GM10266 (cell line): ENCODE results near the gene FLYWCH2.
"Not testable (repeated sequence)": the region's sequence is repeated elsewhere in the genome, so short reads cannot be mapped to it uniquely, and the experiment has no call there.

Source experiments
- DNase-seq: peaks from one replicate; pipeline ENCODE4 v3.0.0; 2012; ENCODE audit errors: extremely low spot score
- CTCF ChIP-seq: IDR thresholded peaks from 2 replicates; pipeline ENCODE4 v1.5.1; 2012; ENCODE audit warnings: mild to moderate bottlenecking, low read depth; ENCODE audit not compliant: control insufficient read depth, insufficient read depth; ENCODE audit errors: missing control alignments

The FLYWCH2 gene

DNA sequence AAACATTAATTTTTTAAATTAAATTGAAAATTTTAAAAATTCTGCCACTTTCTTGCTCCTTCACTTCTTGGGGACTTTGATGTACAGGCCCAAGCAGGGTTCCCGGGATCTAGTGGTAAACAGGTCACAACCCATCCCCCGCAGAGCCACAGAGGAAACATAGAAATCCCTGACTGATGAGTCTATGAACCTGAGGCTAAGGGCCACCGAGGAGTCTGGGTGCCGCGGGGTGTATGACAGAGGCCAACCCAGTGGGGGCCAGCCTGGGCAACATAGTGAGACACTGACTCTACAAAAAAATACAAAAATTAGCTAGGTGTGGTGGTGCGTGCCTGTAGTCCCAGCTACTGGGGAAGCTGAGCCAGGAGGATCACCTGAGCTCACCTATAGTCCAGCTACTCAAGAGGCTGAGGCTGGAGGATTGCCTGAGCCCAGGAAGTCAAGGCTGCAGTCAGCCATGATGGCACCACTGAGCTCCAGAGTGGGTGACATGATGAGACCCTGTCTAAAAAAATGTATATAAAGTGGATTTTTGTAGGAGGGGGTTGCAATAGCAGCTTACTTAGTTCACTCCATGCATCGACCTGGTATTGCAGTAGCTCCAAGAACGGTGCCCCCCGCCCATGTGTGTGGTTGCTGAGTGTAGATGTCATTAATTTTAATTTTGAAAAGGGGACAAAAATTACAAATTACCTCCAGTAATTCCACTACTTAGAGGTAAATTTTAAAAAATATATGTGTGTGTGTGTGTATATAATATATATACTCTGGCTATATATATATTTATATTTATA is 19.5 kb downstream of the FLYWCH2 start:
- TF ChIP-seq CTCF: no peak
- DNase-seq: no peak

DNA sequence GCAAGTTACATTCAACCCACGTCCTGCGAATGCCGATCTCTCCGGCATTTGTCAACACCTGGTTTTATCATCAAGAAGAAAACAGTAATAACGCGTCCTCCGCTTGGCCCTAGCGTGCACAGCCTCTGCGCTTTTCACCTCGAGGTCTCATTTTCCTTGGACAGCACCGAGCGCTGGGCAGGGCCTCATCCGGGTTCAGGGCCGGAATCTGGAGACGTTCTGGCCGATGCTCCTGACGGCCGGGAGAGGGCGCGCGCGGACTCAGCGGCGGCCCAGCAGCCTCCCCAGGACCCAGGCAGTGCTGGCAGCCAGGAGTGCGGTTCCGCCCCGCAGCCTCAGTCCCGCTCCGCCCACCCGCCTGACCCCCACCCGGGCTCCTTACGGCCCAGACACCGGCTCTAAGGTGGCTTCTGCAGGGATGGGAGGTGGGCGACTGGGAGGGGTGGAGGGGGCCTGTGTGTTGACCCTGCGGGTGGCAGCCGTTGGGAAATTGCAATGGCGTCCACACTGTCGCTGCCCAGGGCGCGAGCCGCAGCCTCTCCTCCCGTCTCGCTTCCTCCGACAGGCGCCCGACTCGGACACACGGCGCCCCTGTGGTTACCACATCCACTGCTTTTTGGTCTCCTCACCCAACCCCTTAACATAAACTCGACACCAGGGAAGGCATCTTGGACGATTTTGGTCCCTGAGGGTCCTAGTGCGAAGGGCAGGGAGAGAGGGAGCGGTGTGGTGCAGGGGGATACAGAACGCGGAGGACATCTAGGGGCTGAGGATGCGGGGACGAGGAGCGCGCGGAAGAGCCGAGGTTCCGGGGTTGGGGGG is 21.3 kb downstream of the FLYWCH2 start:
- DNase-seq: peak; percentile 91
- TF ChIP-seq CTCF: peak; percentile 95

DNA sequence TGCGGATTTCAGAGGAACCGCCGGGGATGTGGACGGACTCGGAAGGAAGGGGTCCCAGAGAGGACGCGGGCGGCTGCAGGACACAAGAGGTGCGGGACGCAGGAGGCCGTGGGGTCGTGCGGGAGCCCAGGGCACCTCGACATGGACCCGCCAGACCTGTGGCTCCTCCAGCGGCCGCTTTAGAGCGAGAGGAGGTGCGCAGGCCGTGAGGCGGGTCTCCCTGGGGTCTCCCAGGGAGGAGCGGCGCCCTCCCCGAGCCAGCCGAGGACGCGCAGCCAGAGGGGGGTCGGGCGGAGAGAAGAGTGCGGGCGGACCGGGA is 21.9 kb downstream of the FLYWCH2 start:
- TF ChIP-seq CTCF: no peak
- no peak for DNase-seq

DNA sequence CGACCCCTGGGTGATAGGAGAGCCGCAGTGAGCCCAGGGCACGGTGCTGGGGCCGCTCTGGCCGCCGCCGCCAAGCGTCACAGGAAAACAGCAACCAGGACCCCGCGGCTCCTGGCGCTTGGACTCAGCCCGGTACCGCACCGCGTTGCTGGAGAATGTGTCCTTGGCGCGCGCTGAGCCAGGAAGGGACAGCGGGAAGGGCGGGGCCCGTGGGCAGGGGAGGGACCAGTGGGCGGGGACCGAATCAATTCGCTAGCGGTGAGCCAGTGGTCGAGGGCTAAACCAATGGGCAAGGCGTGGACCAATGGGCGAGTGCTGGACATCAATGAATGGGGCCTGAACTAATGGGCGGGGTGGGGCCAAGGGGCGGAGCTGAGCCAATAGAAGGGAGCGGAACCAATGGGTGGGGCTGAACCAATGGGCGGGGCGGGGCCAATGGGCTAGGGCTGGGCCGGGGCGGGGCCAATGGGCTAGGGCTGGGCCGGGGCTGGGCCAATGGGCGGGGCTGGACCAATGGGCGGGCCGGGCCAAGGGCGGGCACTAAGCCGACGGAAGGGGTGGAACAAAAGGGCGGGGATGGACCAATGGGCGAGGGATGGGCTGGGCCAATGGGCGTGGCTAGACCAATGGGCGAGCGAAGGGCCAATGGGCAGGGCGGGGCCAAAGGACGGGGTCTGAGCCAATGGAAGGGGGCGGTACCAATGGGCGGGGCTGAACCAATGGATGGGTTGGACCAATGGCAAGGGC is 22.4 kb downstream of the FLYWCH2 start:
- TF ChIP-seq CTCF: no peak
- DNase-seq: peak; percentile 99

DNA sequence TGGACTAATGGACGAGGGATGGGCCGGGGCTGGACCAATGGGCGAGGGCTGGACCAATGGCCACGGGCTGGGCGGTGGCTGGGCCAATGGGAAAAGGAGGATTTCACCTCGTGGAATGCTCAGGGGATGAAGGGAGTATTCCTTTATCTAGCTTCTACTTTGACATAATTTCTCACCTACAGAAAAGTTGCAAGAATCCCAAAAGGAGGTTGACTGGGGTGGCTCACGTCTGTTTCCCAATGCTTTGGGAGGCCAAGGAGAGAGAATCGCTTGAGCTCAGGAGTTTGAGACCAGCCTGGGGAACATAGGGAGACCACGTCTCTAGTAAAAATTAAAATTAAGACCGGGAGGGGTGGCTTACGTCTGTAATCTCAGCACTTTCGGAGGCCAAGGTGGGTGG is 23.0 kb downstream of the FLYWCH2 start:
- no peak for TF ChIP-seq CTCF
- DNase-seq: no peak

DNA sequence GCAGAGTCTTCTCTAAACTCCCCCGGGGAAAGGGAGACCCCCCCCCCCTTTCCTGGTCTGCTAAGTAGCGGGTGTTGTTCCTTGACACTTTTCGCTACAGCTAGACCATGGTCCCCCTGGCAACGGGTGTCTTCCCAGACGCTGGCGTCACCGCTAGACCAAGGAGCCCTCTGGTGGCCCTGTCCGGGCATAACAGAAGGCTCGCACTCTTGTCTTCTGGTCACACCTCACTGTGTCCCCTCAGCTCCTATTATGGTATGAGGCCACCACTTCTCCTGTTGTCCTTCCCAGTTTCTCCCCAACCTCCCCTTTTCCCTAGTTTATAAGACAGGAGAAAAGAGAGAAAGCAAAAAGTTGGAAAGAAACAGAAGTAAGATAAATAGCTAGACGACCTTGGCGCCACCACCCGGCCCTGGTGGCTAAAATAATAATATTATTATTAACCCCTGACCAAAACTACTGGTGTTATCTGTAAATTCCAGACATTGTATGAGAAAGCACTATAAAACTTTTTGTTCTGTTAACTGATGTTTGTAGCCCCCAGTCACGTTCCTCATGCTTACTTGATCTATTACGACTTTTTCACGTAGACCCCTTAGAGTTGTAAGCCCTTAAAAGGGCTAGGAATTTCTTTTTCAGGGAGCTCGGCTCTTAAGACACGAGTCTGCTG is 24.2 kb downstream of the FLYWCH2 start:
- DNase-seq: not testable (repeated sequence)
- peak; percentile 55 for TF ChIP-seq CTCF
